Dermis microvascular lymphatic vessel endothelial cell (primary cell): ENCODE results near the gene PARM1. TPM values are rescaled to one million over a fixed set of nuclear protein-coding genes. Genes with fewer than 3 reads are reported as not detected.
"Not testable (repeated sequence)": the region's sequence is repeated elsewhere in the genome, so short reads cannot be mapped to it uniquely, and the experiment has no call there.

ENCODE experiments used
- DNase-seq, 2 donors: peaks; one replicate each; pipeline versions ENCODE4 v3.0.0 to v3.0.0-alpha.2; 2010; ENCODE audit warnings: low read depth in 2 of 2
- total RNA-seq: library from RNA; depleted of rRNA; stranded (reverse); fragments of >200 nt; gene quantifications from 2 replicates; pipeline ENCODE4 v1.2.1, GENCODE V29; 2014

PARM1 gene
- total RNA-seq, 1 donor from 2014 or later, result not detected

GRCh38 chr4:74982546-74983252 is 49.8 kb downstream of the PARM1 start:
- DNase-seq, result no peak

GRCh38 chr4:74983253-74983635 is 50.3 kb downstream of the PARM1 start:
- DNase-seq, result no peak

- DNase-seq, result no peak
These were observed 57.5 kb downstream of the PARM1 start for GRCh38 chr4:74990276-74990875.

- DNase-seq, result not testable (repeated sequence)
These were observed 61.5 kb downstream of the PARM1 start for GRCh38 chr4:74994436-74994835.

- no peak for DNase-seq
These were observed 64.1 kb downstream of the PARM1 start for GRCh38 chr4:74996996-74997395.

GRCh38 chr4:74997948-74998729 is 65.2 kb downstream of the PARM1 start:
- no peak for DNase-seq

- no peak for DNase-seq
These were observed 66.9 kb downstream of the PARM1 start for GRCh38 chr4:74999714-75000309.

- no peak for DNase-seq
These were observed 69.0 kb downstream of the PARM1 start for GRCh38 chr4:75001871-75002270.

- DNase-seq, result no peak
These were observed 69.5 kb downstream of the PARM1 start for GRCh38 chr4:75002381-75002780.

GRCh38 chr4:75003979-75004378 is 71.1 kb downstream of the PARM1 start:
- no peak for DNase-seq

GRCh38 chr4:75004755-75005668 is 72.1 kb downstream of the PARM1 start:
- no peak for DNase-seq

- no peak for DNase-seq
These were observed 72.8 kb downstream of the PARM1 start for GRCh38 chr4:75005727-75006126.

- no peak for DNase-seq
These were observed 75.0 kb downstream of the PARM1 start for GRCh38 chr4:75007891-75008290.

- DNase-seq, result no peak
These were observed 76.2 kb downstream of the PARM1 start for GRCh38 chr4:75009138-75009537.

GRCh38 chr4:75011131-75011795 is 78.3 kb downstream of the PARM1 start:
- no peak for DNase-seq

GRCh38 chr4:75015627-75016026 is 82.7 kb downstream of the PARM1 start:
- DNase-seq, result no peak

GRCh38 chr4:75016472-75016871 is 83.6 kb downstream of the PARM1 start:
- no peak for DNase-seq

- DNase-seq, result no peak
These were observed 86.0 kb downstream of the PARM1 start for GRCh38 chr4:75018811-75019479.

GRCh38 chr4:75025431-75025830 is 92.5 kb downstream of the PARM1 start:
- no peak for DNase-seq
